Stimulated activated CD4-positive, alpha-beta T cell treated with anti-CD3 and anti-CD28 coated beads, TNF-alpha, amount 100 ng/mL, for 1 hour (primary cell): ENCODE results near the gene BANP.
"Not testable (repeated sequence)": the region's sequence is repeated elsewhere in the genome, so short reads cannot be mapped to it uniquely, and the experiment has no call there.

ENCODE experiments used
- DNase-seq, 3 donors: peaks; one replicate each; pipeline ENCODE4 v3.0.0-alpha.2; 2020; ENCODE audit warnings: low read depth in 3 of 3, low spot score in 1 of 3

Gene BANP

GRCh38 chr16:88026964-88027938, 76.0 kb downstream of the BANP start:
- DNase-seq = no peak

GRCh38 chr16:88028177-88028930, 77.1 kb downstream of the BANP start:
- not testable (repeated sequence) for DNase-seq

GRCh38 chr16:88030498-88030897, 79.3 kb downstream of the BANP start:
- no peak for DNase-seq

GRCh38 chr16:88030961-88031360, 79.7 kb downstream of the BANP start:
- not testable (repeated sequence) for DNase-seq

GRCh38 chr16:88033003-88033740, 81.9 kb downstream of the BANP start:
- not testable (repeated sequence) for DNase-seq

- DNase-seq = no peak
These were observed 83.5 kb downstream of the BANP start for GRCh38 chr16:88034770-88035169.

- no peak for DNase-seq
These were observed 84.1 kb downstream of the BANP start for GRCh38 chr16:88035292-88035691.

- DNase-seq = not testable (repeated sequence)
These were observed 84.8 kb downstream of the BANP start for GRCh38 chr16:88035884-88036639.

- not testable (repeated sequence) for DNase-seq
These were observed 85.4 kb downstream of the BANP start for GRCh38 chr16:88036640-88036996.

GRCh38 chr16:88037359-88037758, 86.1 kb downstream of the BANP start:
- DNase-seq = not testable (repeated sequence)

GRCh38 chr16:88037876-88038525, 86.8 kb downstream of the BANP start:
- not testable (repeated sequence) for DNase-seq

GRCh38 chr16:88038526-88038908, 87.3 kb downstream of the BANP start:
- not testable (repeated sequence) for DNase-seq

GRCh38 chr16:88039591-88039990, 88.4 kb downstream of the BANP start:
- DNase-seq = no peak

GRCh38 chr16:88040196-88040876, 89.1 kb downstream of the BANP start:
- DNase-seq = not testable (repeated sequence)

- DNase-seq = not testable (repeated sequence)
These were observed 89.6 kb downstream of the BANP start for GRCh38 chr16:88040877-88041244.

GRCh38 chr16:88041506-88041905, 90.3 kb downstream of the BANP start:
- not testable (repeated sequence) for DNase-seq

- DNase-seq = not testable (repeated sequence)
These were observed 90.8 kb downstream of the BANP start for GRCh38 chr16:88041986-88042562.

GRCh38 chr16:88043208-88043910, 92.1 kb downstream of the BANP start:
- not testable (repeated sequence) for DNase-seq
